HG02973 (cell line): Measurements from ENCODE around the gene LY86.

ENCODE experiments used
- ATAC-seq: cut with Tn5 transposase; IDR thresholded peaks from one replicate; pipeline ENCODE4 v1.9.1; 2021; ENCODE audit warnings: moderate library complexity; ENCODE audit not compliant: unreplicated experiment

LY86 gene

GRCh38 chr6:6588064-6588923 is at the start of gene LY86:
Gene LY86, plus strand, starts transcription at chr6:6588720. Its CDS starts 15 bp downstream, at chr6:6588735.
- ATAC-seq, result peak; percentile 45

- no peak for ATAC-seq
Measured at GRCh38 chr6:6539036-6539435, 49.5 kb upstream of the LY86 start.

- ATAC-seq, result no peak
Measured at GRCh38 chr6:6542357-6542756, 46.2 kb upstream of the LY86 start.

- ATAC-seq, result no peak
Measured at GRCh38 chr6:6543181-6543879, 45.2 kb upstream of the LY86 start.

- no peak for ATAC-seq
Measured at GRCh38 chr6:6545616-6546317, 42.8 kb upstream of the LY86 start.

- peak; percentile 30 for ATAC-seq
Measured at GRCh38 chr6:6546318-6547109, 42.0 kb upstream of the LY86 start.

- peak; percentile 80 for ATAC-seq
Measured at GRCh38 chr6:6547110-6547879, 41.2 kb upstream of the LY86 start.

GRCh38 chr6:6556161-6556737 is 32.3 kb upstream of the LY86 start:
- no peak for ATAC-seq

- ATAC-seq, result no peak
Measured at GRCh38 chr6:6556738-6557503, 31.6 kb upstream of the LY86 start.

- no peak for ATAC-seq
Measured at GRCh38 chr6:6557504-6557839, 31.0 kb upstream of the LY86 start.

GRCh38 chr6:6557886-6558285 is 30.6 kb upstream of the LY86 start:
- ATAC-seq, result no peak

GRCh38 chr6:6559994-6560570 is 28.4 kb upstream of the LY86 start:
- ATAC-seq, result no peak

GRCh38 chr6:6560909-6561308 is 27.6 kb upstream of the LY86 start:
- no peak for ATAC-seq

GRCh38 chr6:6564154-6564553 is 24.4 kb upstream of the LY86 start:
- no peak for ATAC-seq

- no peak for ATAC-seq
Measured at GRCh38 chr6:6565069-6565468, 23.5 kb upstream of the LY86 start.

- no peak for ATAC-seq
Measured at GRCh38 chr6:6565488-6565887, 23.0 kb upstream of the LY86 start.

GRCh38 chr6:6566766-6567165 is 21.8 kb upstream of the LY86 start:
- ATAC-seq, result no peak

- ATAC-seq, result no peak
Measured at GRCh38 chr6:6569096-6569810, 19.3 kb upstream of the LY86 start.
